Measurements from ENCODE around the gene CDH11.

CDH11 gene

GRCh38 chr16:65101009-65101408, 20.9 kb downstream of the CDH11 start:
- Mint-ChIP-seq H3K4me3 (no peak overlapping the region), H3K27ac (no peak overlapping the region), H3K36me3 (no peaks in the 10 kb centered on the region), H3K9me3 (peaks cover 9% of the 10 kb centered on the region), H3K27me3 (no peaks in the 10 kb centered on the region), H3K4me1 (no peaks in the 10 kb centered on the region)
- ATAC-seq, result no peak

GRCh38 chr16:65099607-65100006, 22.3 kb downstream of the CDH11 start:
- no peak for ATAC-seq
- Mint-ChIP-seq H3K27me3 (no peaks in the 10 kb centered on the region), H3K9me3 (peaks cover 9% of the 10 kb centered on the region), H3K4me1 (no peaks in the 10 kb centered on the region), H3K27ac (no peak overlapping the region), H3K4me3 (no peak overlapping the region), H3K36me3 (no peaks in the 10 kb centered on the region)

GRCh38 chr16:65098916-65099315, 22.9 kb downstream of the CDH11 start:
- Mint-ChIP-seq H3K4me1 (no peaks in the 10 kb centered on the region), H3K4me3 (no peak overlapping the region), H3K9me3 (peaks cover 9% of the 10 kb centered on the region), H3K36me3 (no peaks in the 10 kb centered on the region), H3K27me3 (no peaks in the 10 kb centered on the region), H3K27ac (no peak overlapping the region)
- ATAC-seq, result no peak

GRCh38 chr16:65097296-65097695, 24.6 kb downstream of the CDH11 start:
- no peak for ATAC-seq
- no peaks in the 10 kb centered on the region for H3K4me1 Mint-ChIP-seq
- no peak overlapping the region for H3K27ac Mint-ChIP-seq
- H3K9me3 Mint-ChIP-seq, result peaks cover 9% of the 10 kb centered on the region
- H3K27me3 Mint-ChIP-seq, result no peaks in the 10 kb centered on the region
- H3K36me3 Mint-ChIP-seq, result no peaks in the 10 kb centered on the region
- H3K4me3 Mint-ChIP-seq, result no peak overlapping the region

- H3K4me1 Mint-ChIP-seq, result no peaks in the 10 kb centered on the region
- H3K27ac Mint-ChIP-seq, result no peak overlapping the region
- no peak overlapping the region for H3K4me3 Mint-ChIP-seq
- no peaks in the 10 kb centered on the region for H3K27me3 Mint-ChIP-seq
- ATAC-seq, result no peak
- no peaks in the 10 kb centered on the region for H3K36me3 Mint-ChIP-seq
- peaks cover 6% of the 10 kb centered on the region for H3K9me3 Mint-ChIP-seq
Observed at GRCh38 chr16:65095906-65096305, 26.0 kb downstream of the CDH11 start.

GRCh38 chr16:65095090-65095728, 26.7 kb downstream of the CDH11 start:
- H3K27me3 Mint-ChIP-seq, result no peaks in the 10 kb centered on the region
- H3K4me1 Mint-ChIP-seq, result no peaks in the 10 kb centered on the region
- no peak for ATAC-seq
- no peak overlapping the region for H3K27ac Mint-ChIP-seq
- H3K9me3 Mint-ChIP-seq, result peaks cover 6% of the 10 kb centered on the region
- H3K4me3 Mint-ChIP-seq, result no peak overlapping the region
- H3K36me3 Mint-ChIP-seq, result no peaks in the 10 kb centered on the region

GRCh38 chr16:65094009-65094408, 27.9 kb downstream of the CDH11 start:
- H3K27ac Mint-ChIP-seq, result no peak overlapping the region
- no peaks in the 10 kb centered on the region for H3K4me1 Mint-ChIP-seq
- no peaks in the 10 kb centered on the region for H3K27me3 Mint-ChIP-seq
- H3K9me3 Mint-ChIP-seq, result no peaks in the 10 kb centered on the region
- H3K36me3 Mint-ChIP-seq, result no peaks in the 10 kb centered on the region
- no peak overlapping the region for H3K4me3 Mint-ChIP-seq
- ATAC-seq, result no peak

- Mint-ChIP-seq H3K4me1 (no peaks in the 10 kb centered on the region), H3K27ac (no peak overlapping the region), H3K4me3 (no peak overlapping the region), H3K36me3 (no peaks in the 10 kb centered on the region), H3K27me3 (no peaks in the 10 kb centered on the region), H3K9me3 (no peaks in the 10 kb centered on the region)
- ATAC-seq, result no peak
Observed at GRCh38 chr16:65083164-65083857, 38.6 kb downstream of the CDH11 start.

- Mint-ChIP-seq H3K9me3 (peaks cover under 1% of the 10 kb centered on the region), H3K27me3 (no peaks in the 10 kb centered on the region), H3K4me3 (no peak overlapping the region), H3K4me1 (no peaks in the 10 kb centered on the region), H3K27ac (no peak overlapping the region), H3K36me3 (no peaks in the 10 kb centered on the region)
- no peak for ATAC-seq
Observed at GRCh38 chr16:65079549-65079948, 42.3 kb downstream of the CDH11 start.

- Mint-ChIP-seq H3K4me3 (no peak overlapping the region), H3K36me3 (no peaks in the 10 kb centered on the region), H3K27me3 (no peaks in the 10 kb centered on the region), H3K4me1 (no peaks in the 10 kb centered on the region), H3K9me3 (peaks cover 3% of the 10 kb centered on the region), H3K27ac (no peak overlapping the region)
- ATAC-seq, result no peak
Observed at GRCh38 chr16:65077181-65077580, 44.7 kb downstream of the CDH11 start.

- H3K9me3 Mint-ChIP-seq, result peaks cover 3% of the 10 kb centered on the region
- H3K27me3 Mint-ChIP-seq, result no peaks in the 10 kb centered on the region
- H3K36me3 Mint-ChIP-seq, result no peaks in the 10 kb centered on the region
- no peak for ATAC-seq
- no peaks in the 10 kb centered on the region for H3K4me1 Mint-ChIP-seq
- no peak overlapping the region for H3K27ac Mint-ChIP-seq
- H3K4me3 Mint-ChIP-seq, result no peak overlapping the region
Observed at GRCh38 chr16:65075877-65076276, 46.0 kb downstream of the CDH11 start.

- Mint-ChIP-seq H3K27me3 (no peaks in the 10 kb centered on the region), H3K4me3 (no peak overlapping the region), H3K9me3 (peaks cover 5% of the 10 kb centered on the region)
Observed at GRCh38 chr16:65071433-65072311, 50.2 kb downstream of the CDH11 start.

GRCh38 chr16:65070831-65071432, 50.9 kb downstream of the CDH11 start:
- H3K27ac Mint-ChIP-seq, result no peak overlapping the region
- no peaks in the 10 kb centered on the region for H3K4me1 Mint-ChIP-seq
- peaks cover 5% of the 10 kb centered on the region for H3K9me3 Mint-ChIP-seq
- no peaks in the 10 kb centered on the region for H3K27me3 Mint-ChIP-seq
- H3K36me3 Mint-ChIP-seq, result no peaks in the 10 kb centered on the region
- no peak overlapping the region for H3K4me3 Mint-ChIP-seq
- ATAC-seq, result no peak

More at GRCh38 chr16:65071433-65072311, 50.2 kb downstream of the CDH11 start:
- Mint-ChIP-seq H3K4me1 (no peaks in the 10 kb centered on the region), H3K27ac (no peak overlapping the region), H3K36me3 (no peaks in the 10 kb centered on the region)
- no peak for ATAC-seq

GRCh38 chr16:65069766-65070165, 52.1 kb downstream of the CDH11 start:
- ATAC-seq, result no peak
- Mint-ChIP-seq H3K27ac (no peak overlapping the region), H3K9me3 (peaks cover 5% of the 10 kb centered on the region), H3K36me3 (no peaks in the 10 kb centered on the region), H3K4me3 (no peak overlapping the region), H3K27me3 (no peaks in the 10 kb centered on the region), H3K4me1 (no peaks in the 10 kb centered on the region)

- no peak overlapping the region for H3K27ac Mint-ChIP-seq
- H3K4me1 Mint-ChIP-seq, result no peaks in the 10 kb centered on the region
- H3K9me3 Mint-ChIP-seq, result peaks cover 3% of the 10 kb centered on the region
- no peaks in the 10 kb centered on the region for H3K36me3 Mint-ChIP-seq
- no peak for ATAC-seq
- H3K4me3 Mint-ChIP-seq, result no peak overlapping the region
- no peaks in the 10 kb centered on the region for H3K27me3 Mint-ChIP-seq
Observed at GRCh38 chr16:65069065-65069464, 52.8 kb downstream of the CDH11 start.

Data from stimulated activated memory B cell treated with anti-CD40 and anti-IgM and Interleukin-4, amounts not matched to agents 10 μg/mL and 1 μg/mL and 100 μg/mL, for 72 hours (primary cell).